Measurements from ENCODE around the gene DMAP1. TPM values are rescaled to one million over a fixed set of nuclear protein-coding genes. Genes with fewer than 3 reads are reported as not detected.
A peak's percentile ranks its signal among the peaks of the same experiment; 100 is the strongest.

Gene DMAP1
- total RNA-seq, 4 donors from 2014 or later = 43.9 to 68.8 (median 48.3) TPM

DNA sequence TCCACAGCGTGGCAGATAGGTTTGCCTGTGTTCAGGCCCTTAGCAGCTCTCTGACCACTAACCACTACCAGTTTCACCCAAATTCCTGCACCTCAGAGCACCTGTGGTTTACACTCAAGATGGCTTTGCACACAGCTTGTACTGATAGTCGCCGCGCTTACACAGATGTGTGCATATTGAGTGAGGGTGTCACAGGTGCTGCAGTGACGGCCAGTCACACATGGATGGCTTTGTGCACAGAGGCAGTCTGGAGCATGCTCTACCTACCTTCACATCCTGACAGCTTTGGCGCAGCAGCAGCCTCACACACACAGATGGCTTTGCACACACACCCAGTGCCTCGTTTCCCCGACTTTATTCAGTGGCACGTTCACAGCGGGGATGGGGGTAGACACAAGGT is 7.5 kb downstream of the DMAP1 start:
- WGBS, 2 donors = 89 to 97% methylated on average over 9 to 10 of the region's 10 CpGs
- no peaks in the 10 kb centered on the region for H3K9me3 ChIP-seq
- no peak overlapping the region for H3K4me3 ChIP-seq (replicated peaks in 1 of 3)
- intact Hi-C loops (cut with DNase I) = no loop called here
- H3K4me1 ChIP-seq = no peaks in the 10 kb centered on the region
- TF ChIP-seq, protein P1, sequence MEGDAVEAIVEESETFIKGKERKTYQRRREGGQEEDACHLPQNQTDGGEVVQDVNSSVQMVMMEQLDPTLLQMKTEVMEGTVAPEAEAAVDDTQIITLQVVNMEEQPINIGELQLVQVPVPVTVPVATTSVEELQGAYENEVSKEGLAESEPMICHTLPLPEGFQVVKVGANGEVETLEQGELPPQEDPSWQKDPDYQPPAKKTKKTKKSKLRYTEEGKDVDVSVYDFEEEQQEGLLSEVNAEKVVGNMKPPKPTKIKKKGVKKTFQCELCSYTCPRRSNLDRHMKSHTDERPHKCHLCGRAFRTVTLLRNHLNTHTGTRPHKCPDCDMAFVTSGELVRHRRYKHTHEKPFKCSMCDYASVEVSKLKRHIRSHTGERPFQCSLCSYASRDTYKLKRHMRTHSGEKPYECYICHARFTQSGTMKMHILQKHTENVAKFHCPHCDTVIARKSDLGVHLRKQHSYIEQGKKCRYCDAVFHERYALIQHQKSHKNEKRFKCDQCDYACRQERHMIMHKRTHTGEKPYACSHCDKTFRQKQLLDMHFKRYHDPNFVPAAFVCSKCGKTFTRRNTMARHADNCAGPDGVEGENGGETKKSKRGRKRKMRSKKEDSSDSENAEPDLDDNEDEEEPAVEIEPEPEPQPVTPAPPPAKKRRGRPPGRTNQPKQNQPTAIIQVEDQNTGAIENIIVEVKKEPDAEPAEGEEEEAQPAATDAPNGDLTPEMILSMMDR (IDR thresholded peaks at IDR 0.05) = no peak
- peak in 1 of 2 donors; percentile 3 for TF ChIP-seq POLR2A (IDR thresholded peaks at IDR 0.05)
- no peaks in the 10 kb centered on the region for H3K27me3 ChIP-seq
- no peak for DNase-seq
- H3K27ac ChIP-seq = no peak overlapping the region
- peaks cover 31 to 34% of the 10 kb centered on the region in 2 donors for H3K36me3 ChIP-seq

DNA sequence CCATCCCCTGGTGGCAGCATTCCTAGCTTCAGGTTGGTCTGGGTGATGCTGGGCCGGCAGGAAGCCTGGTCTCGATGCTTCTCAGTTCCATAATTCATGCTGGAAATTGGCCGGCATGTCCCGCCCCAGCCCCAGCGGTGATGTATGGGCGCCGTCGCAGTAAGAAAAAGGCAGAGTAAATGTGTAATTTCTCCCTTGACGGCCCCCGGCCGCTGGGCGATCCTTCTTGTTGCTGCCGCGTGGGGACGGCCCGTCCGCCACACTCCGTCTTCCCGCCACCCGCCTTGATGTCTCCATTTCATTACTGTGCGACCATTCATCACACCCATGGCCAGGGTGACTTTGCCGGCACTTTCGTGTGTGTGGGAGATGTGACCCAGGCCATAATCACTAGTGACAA is 8.5 kb downstream of the DMAP1 start:
- Histone ChIP-seq H3K27me3 (no peaks in the 10 kb centered on the region), H3K36me3 (peaks cover 31 to 34% of the 10 kb centered on the region in 2 donors), H3K27ac (no peak overlapping the region), H3K9me3 (no peaks in the 10 kb centered on the region), H3K4me1 (no peaks in the 10 kb centered on the region), H3K4me3 (replicated peaks in 1 of 3) (no peak overlapping the region)
- TF ChIP-seq, protein P1 (IDR thresholded peaks at IDR 0.05) = no peak
- no peak for TF ChIP-seq POLR2A (IDR thresholded peaks at IDR 0.05)
- no peak for DNase-seq
- 89 to 96% methylated on average over 23 of the region's 23 CpGs for WGBS, 2 donors
- intact Hi-C loops (cut with DNase I) = no loop called here

DNA sequence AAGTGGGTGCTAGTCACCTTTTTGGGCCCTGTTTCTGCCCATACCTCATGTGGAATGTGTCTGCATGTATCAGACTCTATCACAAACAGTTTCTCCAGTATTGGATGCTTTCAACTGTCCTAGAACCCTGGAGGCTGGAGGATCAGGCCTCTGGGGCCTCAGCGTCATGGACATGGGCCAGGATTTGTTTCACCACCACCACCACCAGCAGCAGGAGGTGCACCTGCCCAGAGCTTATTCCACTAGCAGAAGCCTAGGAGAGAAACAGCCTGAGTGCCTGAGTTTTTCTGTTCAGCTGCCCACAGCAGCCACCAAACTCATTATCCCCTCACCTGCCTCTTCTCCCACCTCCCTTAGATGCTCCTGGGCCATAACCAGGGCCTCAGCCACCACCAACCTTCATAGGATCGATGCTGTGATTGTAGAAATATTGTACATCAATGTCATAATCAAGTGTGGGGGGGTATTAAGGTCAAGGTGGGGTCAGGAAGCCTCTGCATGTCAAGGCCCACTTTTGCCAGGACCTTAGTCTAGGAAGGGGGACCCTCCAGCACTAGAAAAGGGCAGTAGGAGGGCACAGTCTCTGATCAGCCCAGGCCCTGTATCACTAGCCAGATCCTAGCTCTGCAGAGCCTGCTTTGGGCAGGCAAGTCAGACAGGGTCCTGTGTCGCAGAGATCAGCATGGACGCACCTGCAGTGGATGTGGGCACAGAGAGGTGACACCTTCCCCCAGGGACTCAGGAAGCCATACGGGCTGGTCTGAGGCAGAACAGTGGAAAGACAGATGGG is 9.3 kb downstream of the DMAP1 start:
- WGBS, 2 donors = 92 to 93% methylated on average over 4 to 5 of the region's 5 CpGs
- no peaks in the 10 kb centered on the region for H3K9me3 ChIP-seq
- no peaks in the 10 kb centered on the region for H3K27me3 ChIP-seq
- no peak overlapping the region for H3K4me3 ChIP-seq (replicated peaks in 1 of 3)
- intact Hi-C loops (cut with DNase I) = no loop called here
- TF ChIP-seq POLR2A (IDR thresholded peaks at IDR 0.05) = no peak
- TF ChIP-seq, protein P1 (IDR thresholded peaks at IDR 0.05) = no peak
- DNase-seq = no peak
- no peaks in the 10 kb centered on the region for H3K4me1 ChIP-seq
- H3K36me3 ChIP-seq = peaks cover 31 to 34% of the 10 kb centered on the region in 2 donors
- H3K27ac ChIP-seq = no peak overlapping the region

DNA sequence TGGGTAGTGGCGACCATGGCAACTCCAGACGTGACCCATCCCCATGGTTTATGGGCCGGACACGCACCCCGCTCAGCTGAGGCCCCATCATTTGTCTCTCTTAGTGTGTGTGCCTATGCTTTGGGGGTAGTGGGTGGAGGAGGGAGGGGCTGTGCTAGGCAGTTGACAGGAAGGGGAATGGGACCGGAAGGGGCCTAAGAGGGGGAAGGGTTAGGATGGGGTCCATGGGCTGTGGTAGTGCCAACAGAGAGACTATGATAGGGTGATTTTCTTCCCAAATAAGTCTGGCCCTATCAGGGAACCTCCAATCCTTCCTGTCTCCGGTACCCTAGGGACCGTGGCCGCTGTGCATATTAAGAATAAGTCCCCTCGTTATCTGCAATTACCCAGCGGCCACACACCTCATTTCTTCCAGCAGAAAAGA is 9.9 kb downstream of the DMAP1 start:
- no peak for DNase-seq
- H3K36me3 ChIP-seq = peaks cover 31 to 32% of the 10 kb centered on the region in 2 donors
- WGBS, 2 donors = 84 to 88% methylated on average over 10 to 11 of the region's 11 CpGs

DNA sequence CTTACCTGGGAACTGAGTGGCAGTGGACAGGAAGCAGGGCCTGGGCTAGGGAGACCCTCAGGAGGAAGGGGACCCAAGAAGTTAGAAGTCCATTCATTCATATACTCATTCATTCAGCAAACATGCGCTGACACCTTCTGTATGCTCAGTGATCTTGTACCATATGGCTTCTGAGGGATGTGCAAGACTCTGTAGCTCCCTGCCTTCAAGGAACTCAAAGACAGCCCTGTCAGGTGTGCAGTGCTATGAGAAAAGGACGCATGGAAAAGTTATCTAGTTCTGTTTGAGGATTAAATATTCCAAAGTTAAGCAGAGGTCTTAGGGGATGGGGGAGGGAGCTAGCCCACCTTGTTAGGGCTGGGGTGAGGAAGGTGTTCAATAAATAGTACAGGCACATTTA is 12.5 kb downstream of the DMAP1 start:
- intact Hi-C loops (cut with DNase I) = no loop called here
- no peaks in the 10 kb centered on the region for H3K9me3 ChIP-seq

More for the DNA sequence above, 9.9 kb downstream of the DMAP1 start:
- no peak for TF ChIP-seq POLR2A (IDR thresholded peaks at IDR 0.05)
- TF ChIP-seq, protein P1 (IDR thresholded peaks at IDR 0.05) = no peak
- Histone ChIP-seq H3K9me3 (no peaks in the 10 kb centered on the region), H3K27ac (no peak overlapping the region), H3K4me3 (replicated peaks in 1 of 3) (no peak overlapping the region), H3K27me3 (no peaks in the 10 kb centered on the region), H3K4me1 (no peaks in the 10 kb centered on the region)
- intact Hi-C loops (cut with DNase I) = no loop called here

More for the DNA sequence above, 12.5 kb downstream of the DMAP1 start:
- H3K36me3 ChIP-seq = peaks cover 7% of the 10 kb centered on the region in 2 donors
- TF ChIP-seq POLR2A (IDR thresholded peaks at IDR 0.05) = no peak
- TF ChIP-seq, protein P1 (IDR thresholded peaks at IDR 0.05) = no peak
- H3K27ac ChIP-seq = no peak overlapping the region
- no peaks in the 10 kb centered on the region for H3K27me3 ChIP-seq
- no peaks in the 10 kb centered on the region for H3K4me1 ChIP-seq
- no peak for DNase-seq
- no peak overlapping the region for H3K4me3 ChIP-seq (replicated peaks in 1 of 3)
- 89 to 96% methylated on average over 2 of the region's 2 CpGs for WGBS, 2 donors
